Adipose tissue (tissue), 3 donors: ENCODE measurements around the gene CORO2A. TPM values are rescaled to one million over a fixed set of nuclear protein-coding genes. Genes with fewer than 3 reads are reported as not detected.

Source experiments
- H3K27ac ChIP-seq: one replicate; pipeline ENCODE4 v1.5.1; 2013; ENCODE audit warnings: low read depth, low read length
- WGBS, 3 donors: extraction: QIAGEN DNeasy Blood & Tissue Kit; methylation state at CpG; one replicate each; pipeline ENCODE4 v1.1.7; 2013; 5-methylcytosine and 5-hydroxymethylcytosine counted together
- polyA plus RNA-seq, 3 donors: library from polyadenylated mRNA; stranded (reverse); fragments of 200-250 nt; gene quantifications; one replicate each; pipeline ENCODE4 v1.2.3, GENCODE V29; 2013
- donor health status: healthy with polysubstance abuse.
- donor health status: Bipolar disorder and iron deficiency.
- donor health status: healthy.

The CORO2A gene
- polyA plus RNA-seq, 3 donors, result 0.36 to 1.2 (median 0.90) TPM

- H3K27ac ChIP-seq, result no peak overlapping the region
- 62 to 75% (median 68%) methylated on average over 5 of the region's 5 CpGs for WGBS, 3 donors
Observed at GRCh38 chr9:98202252-98202651, 9.8 kb upstream of the CORO2A start.

- WGBS, 3 donors, result 89 to 94% (median 93%) methylated on average over 7 of the region's 7 CpGs
Observed at GRCh38 chr9:98201749-98202148, 9.3 kb upstream of the CORO2A start.

GRCh38 chr9:98201102-98201501 lies 8.7 kb upstream of the CORO2A start:
- no peak overlapping the region for H3K27ac ChIP-seq
- WGBS, 3 donors, result 82 to 87% (median 83%) methylated on average over 6 of the region's 6 CpGs

More at GRCh38 chr9:98201749-98202148, 9.3 kb upstream of the CORO2A start:
- no peak overlapping the region for H3K27ac ChIP-seq

DNA sequence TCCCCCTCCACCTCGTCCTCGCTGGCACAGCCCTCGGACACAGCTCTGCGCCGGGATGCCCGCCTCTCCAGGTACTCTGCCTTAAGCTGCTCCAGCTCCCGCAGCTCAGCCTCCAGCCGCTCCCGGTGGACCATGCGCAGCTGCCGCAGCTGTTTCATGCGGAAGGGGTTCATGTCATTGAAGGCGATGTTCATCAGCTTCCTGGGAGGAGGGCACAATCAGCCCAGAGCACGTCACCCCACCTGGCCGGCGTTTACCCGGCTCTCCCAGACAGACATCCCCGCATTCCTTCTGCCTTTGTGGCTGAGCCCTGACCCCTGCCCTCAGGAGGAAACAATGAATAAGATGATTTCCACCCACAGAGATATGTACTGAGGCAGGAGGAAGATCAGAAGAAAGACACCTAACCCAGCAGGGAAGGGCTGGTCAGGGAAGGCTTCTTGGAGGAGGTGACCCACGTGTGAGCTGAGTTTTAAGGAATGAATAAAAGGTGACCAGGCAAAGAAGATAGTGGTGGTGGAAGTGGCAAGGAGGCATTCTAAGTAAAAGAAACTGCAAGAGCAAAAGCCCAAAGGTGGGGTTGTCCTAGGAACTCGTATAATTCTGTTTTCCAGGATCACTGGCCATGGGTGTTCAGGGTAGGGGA lies 7.1 kb upstream of the CORO2A start:
- WGBS, 3 donors, result 85 to 91% (median 89%) methylated on average over 13 to 20 of the region's 20 CpGs
- no peak overlapping the region for H3K27ac ChIP-seq

GRCh38 chr9:98195671-98196070 lies 3.2 kb upstream of the CORO2A start:
- WGBS, 3 donors, result 77 to 92% (median 87%) methylated on average over 4 of the region's 4 CpGs
- H3K27ac ChIP-seq, result no peak overlapping the region

GRCh38 chr9:98193336-98193944 lies 1.0 kb upstream of the CORO2A start:
- 42 to 69% (median 68%) methylated on average over 8 of the region's 8 CpGs for WGBS, 3 donors
- H3K27ac ChIP-seq, result no peak overlapping the region

GRCh38 chr9:98191671-98192502 lies 550 bp downstream of the CORO2A start:
- no peak overlapping the region for H3K27ac ChIP-seq
- WGBS, 3 donors, result 11 to 21% (median 13%) methylated on average over 41 to 47 of the region's 47 CpGs

DNA sequence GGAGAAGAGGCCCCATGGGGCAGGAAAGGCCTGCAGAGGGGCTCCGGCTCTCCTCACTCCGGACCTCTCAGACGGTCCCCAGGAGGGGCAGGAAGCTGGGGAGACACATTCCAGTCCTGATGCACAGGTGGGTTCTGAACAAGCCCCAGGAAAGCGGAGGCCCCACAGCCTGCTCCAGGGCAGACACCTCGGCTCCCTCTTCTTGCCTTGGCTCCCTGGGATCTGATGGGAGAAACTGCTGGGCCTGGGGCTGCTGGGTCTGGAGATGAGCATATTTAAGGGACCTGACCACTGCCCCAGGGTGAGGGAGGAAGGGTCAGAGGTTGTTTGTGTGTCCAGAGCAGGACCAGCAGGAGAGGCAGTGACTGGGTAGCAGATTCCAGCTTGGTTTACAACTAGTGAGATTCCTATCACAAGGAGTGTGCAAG lies 1.2 kb downstream of the CORO2A start:
- 75 to 97% (median 77%) methylated on average over 5 of the region's 5 CpGs for WGBS, 3 donors
- no peak overlapping the region for H3K27ac ChIP-seq

DNA sequence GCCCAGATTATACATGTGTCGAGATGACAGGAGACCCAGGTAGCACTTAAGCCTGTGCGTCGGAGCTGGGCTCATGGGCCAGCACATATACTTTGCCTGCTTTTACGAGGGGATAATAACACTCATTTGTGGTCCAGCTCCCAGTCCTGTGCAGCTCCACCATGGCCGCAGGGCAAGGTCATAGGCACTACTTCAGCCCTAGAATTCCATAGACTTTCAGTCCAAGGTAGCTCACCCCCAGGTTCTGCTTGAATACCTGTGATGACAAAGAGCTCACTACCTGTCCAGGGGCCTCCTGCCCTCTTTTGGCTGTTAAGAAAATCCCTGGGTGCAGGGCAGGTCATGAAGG lies 1.7 kb downstream of the CORO2A start:
- WGBS, 3 donors, result 90 to 98% (median 92%) methylated on average over 5 of the region's 5 CpGs

GRCh38 chr9:98189412-98189811 lies 3.0 kb downstream of the CORO2A start:
- no peak overlapping the region for H3K27ac ChIP-seq
- WGBS, 3 donors, result 75 to 81% (median 78%) methylated on average over 6 of the region's 6 CpGs

More for the DNA sequence above, 1.7 kb downstream of the CORO2A start:
- no peak overlapping the region for H3K27ac ChIP-seq

DNA sequence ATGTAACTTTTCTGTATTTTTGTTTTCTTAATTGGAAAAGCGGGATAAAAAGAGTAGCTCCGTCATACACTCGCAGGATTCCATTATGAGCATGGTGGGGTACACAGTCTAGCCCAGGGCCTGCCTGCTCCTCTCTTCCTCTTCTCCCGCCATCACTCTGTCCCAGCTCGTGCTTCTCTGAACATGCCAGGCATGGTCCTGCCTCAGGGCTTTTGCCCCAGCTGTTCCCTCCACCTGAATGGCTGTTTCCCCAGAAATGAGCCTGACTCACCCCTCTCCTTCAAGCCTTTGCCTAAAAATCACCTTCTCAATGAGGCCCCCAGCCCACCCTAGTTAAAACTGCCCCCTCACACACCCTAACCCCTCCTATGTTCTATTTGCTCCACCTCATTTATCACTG lies 4.5 kb downstream of the CORO2A start:
- no peak overlapping the region for H3K27ac ChIP-seq
- WGBS, 3 donors, result 84 to 89% (median 87%) methylated on average over 5 of the region's 5 CpGs

GRCh38 chr9:98186236-98186635 lies 6.2 kb downstream of the CORO2A start:
- WGBS, 3 donors, result 14 to 100% (median 55%) methylated on average over 1 of the region's 1 CpG

DNA sequence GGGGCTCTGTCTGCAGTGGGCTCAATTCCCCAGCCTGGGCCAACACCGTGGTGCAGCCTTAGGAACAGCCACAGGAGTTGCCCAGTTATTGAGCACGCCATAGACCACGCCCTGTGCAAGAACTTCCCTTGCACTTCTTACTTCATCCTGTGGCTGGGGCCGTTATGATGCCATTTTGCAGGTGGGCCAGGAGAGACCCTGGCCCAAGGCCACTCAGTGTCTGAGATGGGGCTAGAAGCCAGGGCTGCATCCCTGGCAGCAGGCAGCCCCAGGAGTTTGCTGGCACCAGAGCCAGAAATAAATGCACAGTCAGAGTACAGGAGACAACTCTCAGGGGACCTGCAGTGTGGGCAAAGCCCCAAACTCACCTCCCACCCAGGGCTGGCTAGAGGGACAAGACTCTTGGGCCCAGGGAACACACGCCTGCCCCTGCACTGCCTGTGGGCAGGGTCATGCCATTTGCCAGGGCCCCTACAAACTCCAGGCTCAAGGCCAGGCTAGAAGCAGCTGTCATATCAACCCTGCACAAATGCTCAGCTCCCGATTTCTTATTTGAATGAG lies 6.7 kb downstream of the CORO2A start:
- 45 to 80% (median 55%) methylated on average over 6 of the region's 6 CpGs for WGBS, 3 donors
- H3K27ac ChIP-seq, result no peak overlapping the region

More at GRCh38 chr9:98186236-98186635, 6.2 kb downstream of the CORO2A start:
- H3K27ac ChIP-seq, result no peak overlapping the region

- WGBS, 3 donors, result 67 to 89% (median 76%) methylated on average over 6 of the region's 6 CpGs
- H3K27ac ChIP-seq, result no peak overlapping the region
Observed at GRCh38 chr9:98185021-98185567, 7.3 kb downstream of the CORO2A start.

DNA sequence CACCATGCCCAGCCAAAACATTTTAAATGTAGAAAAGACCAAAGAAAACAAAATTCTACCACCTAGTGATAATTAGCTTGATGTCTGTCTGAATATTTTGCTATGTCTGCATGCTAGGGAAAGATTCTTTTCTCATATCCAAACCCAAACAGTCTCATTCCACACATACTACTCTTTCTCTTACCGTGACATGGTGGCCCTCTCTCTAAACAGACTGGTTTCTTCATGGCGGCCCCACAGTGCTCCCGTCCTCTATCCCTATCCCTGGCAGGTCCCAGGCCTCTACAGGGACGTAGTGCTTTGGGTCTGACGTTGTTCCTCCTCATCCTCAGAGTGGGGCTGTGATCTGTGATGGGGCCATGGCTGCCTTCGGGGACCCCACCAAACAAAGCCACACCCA lies 8.1 kb downstream of the CORO2A start:
- 71 to 82% (median 77%) methylated on average over 6 of the region's 6 CpGs for WGBS, 3 donors
- H3K27ac ChIP-seq, result no peak overlapping the region

DNA sequence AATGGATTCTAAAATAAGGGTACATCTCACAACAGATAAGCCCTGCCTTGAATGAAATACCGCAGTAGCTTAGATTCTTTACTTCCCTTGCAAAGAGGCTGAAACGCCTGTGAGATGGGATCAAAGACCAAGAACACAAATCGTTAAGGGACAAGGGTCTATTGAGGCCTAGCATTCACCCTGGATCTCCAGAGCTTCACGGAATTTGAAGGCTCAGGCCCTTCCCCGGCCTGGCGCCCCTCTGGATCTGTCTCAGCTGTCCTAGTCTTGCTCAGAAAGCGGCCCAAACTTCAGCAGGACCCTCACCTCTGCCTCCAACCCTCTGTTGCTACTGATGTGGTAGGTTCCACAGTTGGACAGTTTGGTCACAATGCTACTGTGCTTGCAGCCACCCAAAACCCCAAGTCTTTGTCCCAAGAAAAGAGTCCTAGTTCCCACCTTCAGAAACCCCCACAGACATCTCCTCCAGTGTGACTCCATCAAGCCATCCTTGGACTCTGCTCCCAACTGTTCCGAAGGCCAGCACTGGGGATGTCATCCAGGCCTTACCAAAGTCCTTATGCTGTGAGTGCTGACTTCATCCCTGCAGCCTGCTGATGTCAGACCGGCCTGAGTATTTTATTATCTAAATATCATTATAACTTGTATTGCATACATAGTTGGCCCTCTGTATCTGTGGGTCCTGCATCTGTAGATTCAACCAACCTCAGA lies 9.4 kb downstream of the CORO2A start:
- WGBS, 3 donors, result 87 to 88% (median 88%) methylated on average over 9 of the region's 9 CpGs
- H3K27ac ChIP-seq, result no peak overlapping the region

GRCh38 chr9:98182069-98182820 lies 10.2 kb downstream of the CORO2A start:
- no peak overlapping the region for H3K27ac ChIP-seq
- WGBS, 3 donors, result 82 to 83% (median 83%) methylated on average over 9 of the region's 9 CpGs

- H3K27ac ChIP-seq, result no peak overlapping the region
- WGBS, 3 donors, result 84 to 87% (median 86%) methylated on average over 5 of the region's 5 CpGs
Observed at GRCh38 chr9:98181746-98182068, 10.7 kb downstream of the CORO2A start.
